DND-41 (cell line): ENCODE measurements around the gene MYBBP1A.

Experiments
- ATAC-seq: fragments of 200-7000 bp; cut with Tn5 transposase; 3 replicates; pipeline ENCODE4 v1.9.1; 2021; ENCODE audit warnings: low read depth; ENCODE audit not compliant: insufficient read depth
- DNase-seq: peaks from one replicate; pipeline ENCODE4 v3.0.0-alpha.2; 2020
- H2AFZ ChIP-seq: 2 replicates; pipeline ENCODE4 v1.6.0; 2012; ENCODE audit warnings: low read depth, low read length
- H3K27ac ChIP-seq: 2 replicates; pipeline ENCODE4 v1.5.1; 2012; ENCODE audit warnings: low read length, inconsistent platforms
- H3K27me3 ChIP-seq: fragments of 200-600 bp; sonication (generic); 2 replicates; pipeline ENCODE4 v1.6.0; 2012; ENCODE audit warnings: low read length, mild to moderate bottlenecking, inconsistent platforms; ENCODE audit not compliant: insufficient read depth, poor library complexity
- H3K36me3 ChIP-seq: 2 replicates; pipeline ENCODE4 v1.5.1; 2012; ENCODE audit warnings: low read length, inconsistent platforms; ENCODE audit not compliant: insufficient read depth
- H3K4me1 ChIP-seq: 2 replicates; pipeline ENCODE4 v1.5.1; 2012; ENCODE audit warnings: mild to moderate bottlenecking, low read length; ENCODE audit not compliant: insufficient read depth
- H3K4me2 ChIP-seq: 2 replicates; pipeline ENCODE4 v1.6.0; 2012; ENCODE audit warnings: mild to moderate bottlenecking, moderate library complexity, low read length, inconsistent platforms; ENCODE audit not compliant: insufficient read depth
- H3K4me3 ChIP-seq, 2 experiments: fragments of 200-600 bp in 1 of 2; shearing (Covaris generic) in 1 of 2; 2 replicates each; pipeline ENCODE4 v1.5.1; 2012 to 2016; ENCODE audit warnings: inconsistent platforms in 2 of 2, low read length in 2 of 2, mild to moderate bottlenecking in 2 of 2, low read depth in 1 of 2, moderate library complexity in 1 of 2
- H3K79me2 ChIP-seq: 2 replicates; pipeline ENCODE4 v1.6.0; 2012; ENCODE audit warnings: low read length, inconsistent platforms; ENCODE audit not compliant: insufficient read depth
- H3K9ac ChIP-seq: 2 replicates; pipeline ENCODE4 v1.6.0; 2012; ENCODE audit warnings: low read depth, mild to moderate bottlenecking, inconsistent platforms, low read length, moderate library complexity
- H3K9me3 ChIP-seq: 2 replicates; pipeline ENCODE4 v1.5.1; 2012; ENCODE audit warnings: low read length, moderate library complexity, mild to moderate bottlenecking, inconsistent platforms; ENCODE audit not compliant: insufficient read depth, severe bottlenecking
- H4K20me1 ChIP-seq: 2 replicates; pipeline ENCODE4 v1.6.0; 2012; ENCODE audit warnings: low read length; ENCODE audit not compliant: insufficient read depth
- EZH2 ChIP-seq: IDR thresholded peaks from 3 replicates; pipeline ENCODE4 v1.6.1; 2012; ENCODE audit warnings: borderline replicate concordance, low read depth, mild to moderate bottlenecking, moderate library complexity, low read length, inconsistent platforms; ENCODE audit not compliant: severe bottlenecking
- TF ChIP-seq, protein P1 (sequence below): IDR thresholded peaks from 2 replicates; pipeline ENCODE4 v1.5.1; 2012; ENCODE audit warnings: borderline replicate concordance, low read length, moderate library complexity, mild to moderate bottlenecking; ENCODE audit not compliant: poor library complexity, severe bottlenecking; ENCODE audit errors: extremely low read depth

MYBBP1A gene

DNA sequence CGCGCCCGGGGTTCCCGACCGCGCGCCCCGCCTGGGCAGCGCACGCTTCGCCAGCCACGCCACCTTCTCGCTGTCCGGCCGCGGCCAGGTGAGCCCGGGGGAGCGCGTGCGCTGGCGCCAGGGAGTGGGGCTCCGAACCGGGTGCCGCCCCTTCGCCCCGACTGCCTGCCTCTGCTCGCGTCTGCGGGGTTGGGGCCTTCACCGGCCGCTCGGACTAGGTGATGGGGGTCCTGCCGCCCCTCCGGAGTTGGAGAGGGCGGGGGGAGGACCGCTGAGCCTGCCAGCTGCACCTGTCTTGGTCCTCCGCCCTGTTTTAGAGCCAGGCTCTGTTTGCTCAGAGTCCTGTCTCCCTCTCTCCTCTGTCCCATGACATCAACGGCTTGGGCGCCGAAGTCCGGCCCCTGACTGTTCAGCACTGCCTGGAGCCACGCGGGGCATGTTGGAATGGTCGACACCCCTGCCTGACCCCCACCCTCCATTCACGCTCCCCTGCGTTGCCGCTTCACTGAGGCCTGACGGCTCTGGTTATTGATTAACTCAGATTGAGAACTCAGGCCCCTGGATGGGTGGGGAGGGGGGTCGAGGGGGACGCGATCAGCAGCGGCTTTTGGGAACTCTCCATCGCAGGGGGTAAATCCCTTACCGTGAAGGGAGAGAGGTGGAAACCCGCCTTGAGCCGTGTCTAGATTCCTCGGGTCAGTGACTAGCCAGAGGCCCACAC lies 29.9 kb upstream of the MYBBP1A start:
- Histone ChIP-seq H3K27me3 (peaks cover 6% of the 10 kb centered on the region), H3K4me3 (no peak overlapping the region), H3K9ac (no peak overlapping the region), H4K20me1 (no peaks in the 10 kb centered on the region; the same call in 1 of the 2 replicates), H3K4me2 (no peak overlapping the region), H3K27ac (no peak overlapping the region), H3K36me3 (no peaks in the 10 kb centered on the region), H3K4me1 (no peaks in the 10 kb centered on the region), H3K79me2 (no peaks in the 10 kb centered on the region), H2AFZ (no peak overlapping the region), H3K9me3 (no peaks in the 10 kb centered on the region)
- TF ChIP-seq, protein P1, sequence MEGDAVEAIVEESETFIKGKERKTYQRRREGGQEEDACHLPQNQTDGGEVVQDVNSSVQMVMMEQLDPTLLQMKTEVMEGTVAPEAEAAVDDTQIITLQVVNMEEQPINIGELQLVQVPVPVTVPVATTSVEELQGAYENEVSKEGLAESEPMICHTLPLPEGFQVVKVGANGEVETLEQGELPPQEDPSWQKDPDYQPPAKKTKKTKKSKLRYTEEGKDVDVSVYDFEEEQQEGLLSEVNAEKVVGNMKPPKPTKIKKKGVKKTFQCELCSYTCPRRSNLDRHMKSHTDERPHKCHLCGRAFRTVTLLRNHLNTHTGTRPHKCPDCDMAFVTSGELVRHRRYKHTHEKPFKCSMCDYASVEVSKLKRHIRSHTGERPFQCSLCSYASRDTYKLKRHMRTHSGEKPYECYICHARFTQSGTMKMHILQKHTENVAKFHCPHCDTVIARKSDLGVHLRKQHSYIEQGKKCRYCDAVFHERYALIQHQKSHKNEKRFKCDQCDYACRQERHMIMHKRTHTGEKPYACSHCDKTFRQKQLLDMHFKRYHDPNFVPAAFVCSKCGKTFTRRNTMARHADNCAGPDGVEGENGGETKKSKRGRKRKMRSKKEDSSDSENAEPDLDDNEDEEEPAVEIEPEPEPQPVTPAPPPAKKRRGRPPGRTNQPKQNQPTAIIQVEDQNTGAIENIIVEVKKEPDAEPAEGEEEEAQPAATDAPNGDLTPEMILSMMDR, result no peak
- no peak for TF ChIP-seq EZH2
- DNase-seq (no peak), ATAC-seq (no peak)

DNA sequence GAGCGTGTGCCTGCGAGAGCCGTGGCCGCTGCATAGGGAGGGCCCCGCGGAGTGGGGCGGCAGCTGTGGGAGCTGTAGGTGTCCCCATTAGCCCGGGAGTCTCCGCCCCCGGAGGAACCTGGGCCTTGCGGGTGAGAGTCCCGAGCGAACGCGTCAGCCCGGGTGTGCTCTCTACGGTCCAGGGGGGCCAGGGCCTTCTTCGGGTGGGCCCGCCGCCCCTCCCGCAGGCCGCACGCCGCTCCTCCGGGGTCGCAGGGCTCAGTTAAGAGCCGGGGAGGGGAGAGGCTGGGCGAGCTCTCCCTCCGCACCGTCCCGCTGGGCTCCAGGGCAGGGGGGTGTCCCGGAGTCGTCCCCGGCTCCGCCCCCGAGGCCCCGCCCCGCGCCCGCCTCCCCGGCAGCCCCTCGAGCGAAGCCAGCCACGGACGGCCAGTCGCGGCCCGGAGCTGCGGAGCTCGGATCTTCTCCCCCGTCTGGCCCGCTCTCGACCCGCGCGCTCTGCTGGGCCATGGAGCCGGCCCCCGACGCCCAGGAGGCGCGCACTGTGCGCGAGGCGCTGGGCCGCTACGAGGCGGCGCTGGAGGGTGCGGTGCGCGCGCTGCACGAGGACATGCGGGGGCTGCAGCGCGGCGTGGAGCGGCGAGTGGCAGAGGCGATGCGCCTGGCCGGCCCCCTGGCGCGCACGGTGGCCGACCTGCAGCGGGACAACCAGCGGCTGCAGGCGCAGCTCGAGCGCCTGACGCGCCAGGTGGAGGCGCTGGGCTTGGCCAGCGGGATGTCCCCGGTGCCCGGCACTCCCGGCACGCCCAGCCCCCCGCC lies 29.1 kb upstream of the MYBBP1A start, which contains the start of gene SMTNL2:
Gene SMTNL2 (plus strand): TSS at position 429 of the 816 bp plus-strand sequence. CDS start 77 bp downstream, at position 506.
- H3K4me2 ChIP-seq, result no peak within 1 kb of the TSS
- DNase-seq, result no peak

DNA sequence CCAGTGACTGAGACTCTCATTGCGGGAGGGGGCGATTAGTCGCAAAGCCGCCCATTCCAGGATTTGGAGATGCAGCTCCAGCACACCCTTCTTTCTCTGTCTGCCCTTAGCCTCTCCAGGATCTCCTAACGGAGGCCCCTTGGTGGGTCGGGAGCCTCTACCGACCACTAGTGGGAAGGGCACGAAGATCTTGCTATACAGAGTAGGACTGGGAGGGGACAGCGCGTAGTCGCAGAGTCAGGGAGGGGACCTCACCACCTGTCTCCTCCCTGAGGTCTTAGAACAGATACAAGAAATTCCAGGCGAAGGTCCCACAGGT lies 28.6 kb upstream of the MYBBP1A start:
- Histone ChIP-seq H4K20me1 (no peaks in the 10 kb centered on the region; the same call in 1 of the 2 replicates), H3K4me2 (no peak overlapping the region), H3K36me3 (no peaks in the 10 kb centered on the region), H3K9ac (no peak overlapping the region), H3K9me3 (no peaks in the 10 kb centered on the region), H2AFZ (no peak overlapping the region), H3K27me3 (peaks cover 6% of the 10 kb centered on the region), H3K27ac (no peak overlapping the region), H3K4me1 (no peaks in the 10 kb centered on the region), H3K79me2 (no peaks in the 10 kb centered on the region), H3K4me3 (no peak overlapping the region)
- no peak for DNase-seq
- peak; percentile 79 for ATAC-seq
- no peak for TF ChIP-seq EZH2
- TF ChIP-seq, protein P1, result peak; percentile 47

More for the DNA sequence above, 29.1 kb upstream of the MYBBP1A start, which contains the start of gene SMTNL2:
- Histone ChIP-seq H4K20me1 (no peaks in the 10 kb centered on the region; the same call in 1 of the 2 replicates), H3K79me2 (no peaks in the 10 kb centered on the region), H3K9ac (no peak within 1 kb of the TSS), H3K9me3 (no peaks in the 10 kb centered on the region), H3K27ac (no peak within 1 kb of the TSS), H2AFZ (no peak within 1 kb of the TSS), H3K4me1 (no peaks in the 10 kb centered on the region), H3K36me3 (no peaks in the 10 kb centered on the region), H3K4me3 (no peak within 1 kb of the TSS), H3K27me3 (peaks cover 6% of the 10 kb centered on the region)
- TF ChIP-seq, protein P1, result no peak
- no peak for TF ChIP-seq EZH2
- no peak for ATAC-seq
